HepG2 (cell line): Measurements from ENCODE around the gene GDPGP1. TPM values are rescaled to one million over a fixed set of nuclear protein-coding genes. Genes with fewer than 3 reads are reported as not detected.
A peak's percentile ranks its signal among the peaks of the same experiment; 100 is the strongest.

Source experiments
- E2F5 ChIP-seq: sonication (generic); formaldehyde crosslinking; conservative IDR thresholded peaks from 2 replicates; pipeline ENCODE4 v1.4.0; 2020; ENCODE audit warnings: missing genetic modification reagents
- FOXM1 ChIP-seq: sonication (generic); formaldehyde crosslinking; IDR thresholded peaks from 2 replicates; pipeline ENCODE4 v1.5.0; 2020; ENCODE audit warnings: missing genetic modification reagents
- HDAC6 ChIP-seq: fragments of 200-600 bp; sonication (generic); IDR thresholded peaks from 2 replicates; pipeline ENCODE4 v1.7.0; 2017; ENCODE audit warnings: mild to moderate bottlenecking, antibody characterized with exemption, low read length, low read depth
- HNRNPK ChIP-seq: fragments of 200-400 bp; formaldehyde crosslinking; IDR thresholded peaks from 2 replicates; pipeline ENCODE4 v1.6.1; 2018; ENCODE audit warnings: low read length, low read depth, moderate library complexity, mild to moderate bottlenecking; ENCODE audit not compliant: poor library complexity, severe bottlenecking
- MXD1 ChIP-seq: sonication (generic); formaldehyde crosslinking; IDR thresholded peaks from 2 replicates; pipeline ENCODE4 v1.4.0; 2020; ENCODE audit warnings: mild to moderate bottlenecking, missing genetic modification reagents
- POLR2A ChIP-seq, 2 experiments: IDR thresholded peaks; 2 replicates each; pipeline ENCODE4 v1.6.1; 2011; ENCODE audit warnings: low read depth in 2 of 2, low read length in 2 of 2, mild to moderate bottlenecking in 1 of 2, moderate library complexity in 1 of 2; ENCODE audit not compliant: insufficient read depth in 1 of 2
- POLR2AphosphoS5 ChIP-seq: IDR thresholded peaks from 2 replicates; pipeline ENCODE4 v1.6.1; 2012; ENCODE audit warnings: low read depth, low read length
- RAD51 ChIP-seq: fragments of 450-650 bp; IDR thresholded peaks from 2 replicates; pipeline ENCODE4 v1.6.1; 2016; ENCODE audit warnings: borderline replicate concordance
- RBAK ChIP-seq: sonication (generic); formaldehyde crosslinking; IDR thresholded peaks from 2 replicates; pipeline ENCODE4 v1.5.1; 2020; ENCODE audit warnings: mild to moderate bottlenecking, missing genetic modification reagents
- TFAP4 ChIP-seq: sonication (generic); IDR thresholded peaks from 2 replicates; pipeline ENCODE4 v1.6.1; 2016; ENCODE audit warnings: low read depth, borderline replicate concordance
- TFDP2 ChIP-seq: sonication (generic); formaldehyde crosslinking; IDR thresholded peaks from 2 replicates; pipeline ENCODE4 v1.4.0; 2020; ENCODE audit warnings: missing genetic modification reagents
- ZFP36L2 ChIP-seq: sonication (generic); formaldehyde crosslinking; IDR thresholded peaks from 2 replicates; pipeline ENCODE4 v1.4.0; 2020; ENCODE audit warnings: missing genetic modification reagents
- ZNF101 ChIP-seq: sonication (generic); formaldehyde crosslinking; IDR thresholded peaks from 2 replicates; pipeline ENCODE4 v1.4.0; 2020; ENCODE audit warnings: mild to moderate bottlenecking, low read depth, missing genetic modification reagents, borderline replicate concordance
- ZNF329 ChIP-seq: sonication (generic); formaldehyde crosslinking; IDR thresholded peaks from 2 replicates; pipeline ENCODE4 v1.9.0; 2021; ENCODE audit warnings: low read depth, mild to moderate bottlenecking, missing genetic modification reagents
- ZNF414 ChIP-seq: sonication (generic); formaldehyde crosslinking; IDR thresholded peaks from 2 replicates; pipeline ENCODE4 v1.5.0; 2020; ENCODE audit warnings: missing genetic modification reagents
- ZNF512 ChIP-seq: sonication (generic); formaldehyde crosslinking; IDR thresholded peaks from 2 replicates; pipeline ENCODE4 v1.4.0; 2020; ENCODE audit warnings: mild to moderate bottlenecking, missing genetic modification reagents
- ZNF547 ChIP-seq: sonication (generic); formaldehyde crosslinking; IDR thresholded peaks from 2 replicates; pipeline ENCODE4 v1.5.1; 2020; ENCODE audit warnings: mild to moderate bottlenecking, missing genetic modification reagents
- ZNF567 ChIP-seq: sonication (generic); formaldehyde crosslinking; IDR thresholded peaks from 2 replicates; pipeline ENCODE4 v1.8.1; 2023; ENCODE audit warnings: mild to moderate bottlenecking, missing genetic modification reagents, borderline replicate concordance
- ZNF574 ChIP-seq: sonication (generic); formaldehyde crosslinking; IDR thresholded peaks from 2 replicates; pipeline ENCODE4 v1.4.0; 2020; ENCODE audit warnings: missing genetic modification reagents
- polyA plus RNA-seq, 8 experiments: library from polyadenylated mRNA; depleted of rRNA in 3 of 8; stranded (reverse) in 7 of 8; unstranded in 1 of 8; fragments of >200 nt; fragmentation: Illumina TruSeq in 4 of 8; extraction: Trizol in 4 of 8; gene quantifications; 2 replicates each; pipeline versions ENCODE4 v1.2.1 to v1.2.3, GENCODE V29; 2011 to 2016; ENCODE audit warnings: low read depth in 4 of 8, missing spikeins in 1 of 8, mixed read lengths in 1 of 8; ENCODE audit not compliant: insufficient read depth in 1 of 8
- total RNA-seq, 5 experiments: library from RNA; depleted of rRNA; stranded (reverse); fragments of >200 nt; fragmentation: Illumina TruSeq; extraction: Trizol; gene quantifications; 2 replicates each; pipeline ENCODE4 v1.2.3, GENCODE V29; 2016; ENCODE audit warnings: low read depth in 1 of 5

The GDPGP1 gene
- total and polyA plus RNA-seq, 2 of the 13 experiments (the other 11 are each of a cell fraction or from before 2014, with no cell fraction given) = 1.5 to 4.3 TPM

GRCh38 chr15:90234096-90234988 lies at the start of gene GDPGP1 (continued):
- no peak for TF ChIP-seq ZNF567 (CRISPR knock-in tag)
- no peak for TF ChIP-seq TFAP4
- TF ChIP-seq RAD51 = no peak
- TF ChIP-seq FOXM1 (CRISPR knock-in tag) = no peak
- no peak for TF ChIP-seq E2F5
- no peak for TF ChIP-seq RBAK (CRISPR knock-in tag)
- TF ChIP-seq ZNF512 (CRISPR knock-in tag) = no peak
- TF ChIP-seq ZNF574 (CRISPR knock-in tag) = 0 out of 2 replicates have a peak, but pooled peaks have one; percentile 40
- TF ChIP-seq HDAC6 = no peak
- no peak for TF ChIP-seq ZNF547 (CRISPR knock-in tag)
- no peak for TF ChIP-seq ZNF414 (CRISPR knock-in tag)
- peak; percentile 70 for TF ChIP-seq POLR2AphosphoS5
- peak; percentile 1 for TF ChIP-seq HNRNPK
- TF ChIP-seq ZFP36L2 (CRISPR knock-in tag) = no peak
- no peak for TF ChIP-seq ZNF329
- TF ChIP-seq POLR2A (IDR thresholded peaks at IDR 0.05; ENCODE audit: insufficient read depth in 1 of 2, low read depth in 2 of 2, low read length in 2 of 2) = peak; percentile 33 to 83; a peak in 2 of 4 replicates
- TF ChIP-seq MXD1 (CRISPR knock-in tag) = no peak
- no peak for TF ChIP-seq ZNF101 (CRISPR knock-in tag)
- no peak for TF ChIP-seq TFDP2 (CRISPR knock-in tag)
